GM18499 (cell line): ENCODE data around the gene ZNF653.
A peak's percentile ranks its signal among the peaks of the same experiment; 100 is the strongest.

ENCODE experiments used
- ATAC-seq: cut with Tn5 transposase; IDR thresholded peaks from one replicate; pipeline ENCODE4 v1.9.1; 2021; ENCODE audit warnings: moderate number of reproducible peaks; ENCODE audit not compliant: insufficient read depth, unreplicated experiment

The ZNF653 gene

GRCh38 chr19:11519138-11519537 lies 13.5 kb upstream of the ZNF653 start:
- ATAC-seq = no peak

GRCh38 chr19:11513946-11514345 lies 8.3 kb upstream of the ZNF653 start:
- ATAC-seq = no peak

- ATAC-seq = no peak
Measured at GRCh38 chr19:11510444-11510843, 4.8 kb upstream of the ZNF653 start.

GRCh38 chr19:11507370-11508078 lies 1.9 kb upstream of the ZNF653 start:
- no peak for ATAC-seq

GRCh38 chr19:11506967-11507366 lies 1.3 kb upstream of the ZNF653 start:
- no peak for ATAC-seq

GRCh38 chr19:11506101-11506555 lies 489 bp upstream of the ZNF653 start:
- peak; percentile 33 for ATAC-seq

- peak; percentile 62 for ATAC-seq
Measured at GRCh38 chr19:11505032-11505503, 571 bp downstream of the ZNF653 start.

- no peak for ATAC-seq
Measured at GRCh38 chr19:11504502-11505031, 1.1 kb downstream of the ZNF653 start.

GRCh38 chr19:11499890-11500420 lies 5.7 kb downstream of the ZNF653 start:
- no peak for ATAC-seq

- no peak for ATAC-seq
Measured at GRCh38 chr19:11499220-11499726, 6.4 kb downstream of the ZNF653 start.

- no peak for ATAC-seq
Measured at GRCh38 chr19:11496391-11497163, 9.1 kb downstream of the ZNF653 start.

GRCh38 chr19:11495885-11496284 lies 9.8 kb downstream of the ZNF653 start:
- ATAC-seq = no peak

GRCh38 chr19:11495481-11495880 lies 10.2 kb downstream of the ZNF653 start:
- no peak for ATAC-seq

GRCh38 chr19:11494634-11495285 lies 10.9 kb downstream of the ZNF653 start:
- ATAC-seq = no peak

- no peak for ATAC-seq
Measured at GRCh38 chr19:11489378-11489777, 16.3 kb downstream of the ZNF653 start.

GRCh38 chr19:11486661-11487503 lies 18.8 kb downstream of the ZNF653 start:
- no peak for ATAC-seq

GRCh38 chr19:11485245-11485837 lies 20.3 kb downstream of the ZNF653 start:
- no peak for ATAC-seq

- no peak for ATAC-seq
Measured at GRCh38 chr19:11483366-11484111, 22.1 kb downstream of the ZNF653 start.
